Measurements from ENCODE around the gene EIF2S2. TPM values are rescaled to one million over a fixed set of nuclear protein-coding genes. Genes with fewer than 3 reads are reported as not detected.
"Not testable (repeated sequence)": the region's sequence is repeated elsewhere in the genome, so short reads cannot be mapped to it uniquely, and the experiment has no call there.

Gene EIF2S2
- total RNA-seq, 1 experiment from 2014 or later: 124 TPM

- H3K36me3 Mint-ChIP-seq: peaks cover 11% of the 10 kb centered on the region; the same call in 1 of the 2 replicates
Observed at GRCh38 chr20:34133365-34133860, 21.4 kb upstream of the EIF2S2 start.

GRCh38 chr20:34132943-34133342, 20.9 kb upstream of the EIF2S2 start:
- H3K4me1 Mint-ChIP-seq; H3K9me3 Mint-ChIP-seq; ATAC-seq; POLR2A ChIA-PET; H3K4me3 Mint-ChIP-seq; DNase-seq (ENCODE audit: low spot score); H3K27ac Mint-ChIP-seq: not testable (repeated sequence)
- TF ChIP-seq GABPB1 (CRISPR knock-in tag; IDR thresholded peaks at IDR 0.05): 0 out of 2 replicates have a peak, but pooled peaks have one; percentile 18
- peaks cover 11% of the 10 kb centered on the region; the same call in 1 of the 2 replicates for H3K36me3 Mint-ChIP-seq
- H3K27me3 Mint-ChIP-seq (ENCODE audit: low read depth): peaks cover 19% of the 10 kb centered on the region
- CTCF ChIA-PET: interaction anchor here (0.6 kb wide), 1 partner anchor 46 kb away, joined by 6 read pairs; no protein-coding TSS in a partner anchor

More at GRCh38 chr20:34133365-34133860, 21.4 kb upstream of the EIF2S2 start:
- not testable (repeated sequence) for ATAC-seq; H3K27ac Mint-ChIP-seq; DNase-seq (ENCODE audit: low spot score); H3K4me3 Mint-ChIP-seq; H3K4me1 Mint-ChIP-seq; H3K9me3 Mint-ChIP-seq
- ChIA-PET POLR2A (interaction anchor here (0.7 kb wide), 1 partner anchor 448 kb away, joined by 5 read pairs; no protein-coding TSS in a partner anchor), CTCF (interaction anchor here (0.6 kb wide), 1 partner anchor 46 kb away, joined by 6 read pairs; no protein-coding TSS in a partner anchor)
- H3K27me3 Mint-ChIP-seq (ENCODE audit: low read depth): peaks cover 17% of the 10 kb centered on the region

GRCh38 chr20:34132491-34132890, 20.4 kb upstream of the EIF2S2 start:
- POLR2A ChIA-PET; DNase-seq (ENCODE audit: low spot score): not testable (repeated sequence)

GRCh38 chr20:34131491-34131890, 19.4 kb upstream of the EIF2S2 start:
- H3K27ac Mint-ChIP-seq: no peak overlapping the region
- CTCF ChIA-PET: interaction anchor here (1.2 kb wide), 2 partner anchors 198 to 268 kb away, joined by 3 to 4 read pairs; no protein-coding TSS in a partner anchor
- H3K9me3 Mint-ChIP-seq: peaks cover 12% of the 10 kb centered on the region
- H3K4me1 Mint-ChIP-seq: no peaks in the 10 kb centered on the region
- H3K4me3 Mint-ChIP-seq: no peak overlapping the region
- peaks cover 11% of the 10 kb centered on the region; the same call in 1 of the 2 replicates for H3K36me3 Mint-ChIP-seq
- POLR2A ChIA-PET: no interaction called here
- H3K27me3 Mint-ChIP-seq (ENCODE audit: low read depth): peaks cover 22% of the 10 kb centered on the region
- ATAC-seq (no peak), DNase-seq (ENCODE audit: low spot score) (no peak)
- TF ChIP-seq NR1H2 (CRISPR knock-in tag; IDR thresholded peaks at IDR 0.05) (no peak), STAT6 (CRISPR knock-in tag; conservative IDR thresholded peaks at IDR 0.05; ENCODE audit: low read depth) (no peak), NFYB (CRISPR knock-in tag; conservative IDR thresholded peaks at IDR 0.05; ENCODE audit: low read depth) (no peak), ZNF671 (CRISPR knock-in tag; IDR thresholded peaks at IDR 0.05) (no peak)

More at GRCh38 chr20:34132491-34132890, 20.4 kb upstream of the EIF2S2 start:
- H3K27ac Mint-ChIP-seq, ATAC-seq, H3K4me3 Mint-ChIP-seq, H3K4me1 Mint-ChIP-seq, CTCF ChIA-PET, H3K9me3 Mint-ChIP-seq: not testable (repeated sequence)
- peaks cover 19% of the 10 kb centered on the region for H3K27me3 Mint-ChIP-seq (ENCODE audit: low read depth)
- H3K36me3 Mint-ChIP-seq: peaks cover 11% of the 10 kb centered on the region; the same call in 1 of the 2 replicates

- H3K27ac Mint-ChIP-seq: no peak overlapping the region
- POLR2A ChIA-PET: interaction anchor here (0.7 kb wide), 1 partner anchor 53 kb away, joined by 3 read pairs; no protein-coding TSS in a partner anchor
- DNase-seq (ENCODE audit: low spot score) (peak; percentile 62), ATAC-seq (peak; percentile 91)
- H3K4me1 Mint-ChIP-seq: no peaks in the 10 kb centered on the region
- CTCF ChIA-PET: interaction anchor here (0.7 to 1.7 kb wide), 7 partner anchors 11 to 267 kb away, joined by 3 to 6 read pairs (median 4); no protein-coding TSS in a partner anchor
- peaks cover 11% of the 10 kb centered on the region; the same call in 1 of the 2 replicates for H3K36me3 Mint-ChIP-seq
- no peak overlapping the region; the same call in 1 of the 2 replicates for H3K4me3 Mint-ChIP-seq
- peaks cover 12% of the 10 kb centered on the region for H3K9me3 Mint-ChIP-seq
- H3K27me3 Mint-ChIP-seq (ENCODE audit: low read depth): peaks cover 23% of the 10 kb centered on the region
- TF ChIP-seq USF1 (CRISPR knock-in tag; IDR thresholded peaks at IDR 0.05) (no peak), SMAD4 (CRISPR knock-in tag; IDR thresholded peaks at IDR 0.05) (no peak), TCF7 (CRISPR knock-in tag; IDR thresholded peaks at IDR 0.05; ENCODE audit: low read depth) (no peak), CTCF (IDR thresholded peaks at IDR 0.05) (peak; percentile 91), ZNF425 (CRISPR knock-in tag; conservative IDR thresholded peaks at IDR 0.05) (no peak), PREB (CRISPR knock-in tag; IDR thresholded peaks at IDR 0.05; ENCODE audit: borderline replicate concordance) (no peak), FOXP1 (CRISPR knock-in tag; IDR thresholded peaks at IDR 0.05; ENCODE audit: borderline replicate concordance) (no peak), ATF1 (CRISPR knock-in tag; IDR thresholded peaks at IDR 0.05) (no peak), ZBTB21 (CRISPR knock-in tag; IDR thresholded peaks at IDR 0.05; ENCODE audit: borderline replicate concordance) (no peak), ZNF232 (CRISPR knock-in tag; IDR thresholded peaks at IDR 0.05) (no peak)
Observed at GRCh38 chr20:34129518-34130162, 17.6 kb upstream of the EIF2S2 start.

Measured in WTC11 (cell line).